DMS79 treated with DMSO at 0.1 percent for 48 hours (cell line): ENCODE results near the gene RAB11FIP5.
A peak's percentile ranks its signal among the peaks of the same experiment; 100 is the strongest.

Experiments used
- DNase-seq: peaks from one replicate; lab custom pipeline; 2025; lab: John Stamatoyannopoulos, UW

RAB11FIP5 gene

GRCh38 chr2:73087311-73087710 is 25.4 kb downstream of the RAB11FIP5 start:
- DNase-seq = no peak

- peak; percentile 33 for DNase-seq
Observed at GRCh38 chr2:73085691-73086090, 27.1 kb downstream of the RAB11FIP5 start.

- DNase-seq = no peak
Observed at GRCh38 chr2:73084971-73085370, 27.8 kb downstream of the RAB11FIP5 start.

GRCh38 chr2:73083886-73084800 is 28.6 kb downstream of the RAB11FIP5 start:
- no peak for DNase-seq

- DNase-seq = no peak
Observed at GRCh38 chr2:73082523-73083410, 30.0 kb downstream of the RAB11FIP5 start.

- no peak for DNase-seq
Observed at GRCh38 chr2:73081181-73081671, 31.5 kb downstream of the RAB11FIP5 start.

- DNase-seq = no peak
Observed at GRCh38 chr2:73080321-73081131, 32.2 kb downstream of the RAB11FIP5 start.

- DNase-seq = no peak
Observed at GRCh38 chr2:73079636-73080035, 33.1 kb downstream of the RAB11FIP5 start.

GRCh38 chr2:73078457-73079411 is 34.0 kb downstream of the RAB11FIP5 start:
- DNase-seq = no peak

GRCh38 chr2:73077424-73077795 is 35.3 kb downstream of the RAB11FIP5 start:
- no peak for DNase-seq

GRCh38 chr2:73076701-73077423 is 35.9 kb downstream of the RAB11FIP5 start:
- no peak for DNase-seq

GRCh38 chr2:73075477-73076373 is 37.0 kb downstream of the RAB11FIP5 start:
- DNase-seq = no peak

GRCh38 chr2:73074110-73075069 is 38.4 kb downstream of the RAB11FIP5 start:
- no peak for DNase-seq

GRCh38 chr2:73072416-73072815 is 40.3 kb downstream of the RAB11FIP5 start:
- no peak for DNase-seq

GRCh38 chr2:73072129-73072395 is 40.7 kb downstream of the RAB11FIP5 start:
- no peak for DNase-seq

- peak; percentile 95 for DNase-seq
Observed at GRCh38 chr2:73071360-73072128, 41.2 kb downstream of the RAB11FIP5 start, which contains the start of gene SFXN5. Gene SFXN5 (minus strand): TSS chr2:73071712. CDS start chr2:73071705, 7 bp downstream.
